Activated CD4-positive, alpha-beta memory T cell treated with anti-CD3 and anti-CD28 coated beads for 36 hours (primary cell): Measurements from ENCODE around the gene WFDC8. TPM values are rescaled to one million over a fixed set of nuclear protein-coding genes. Genes with fewer than 3 reads are reported as not detected.

Experiments
- CTCF ChIA-PET: fragments of 350-600 bp; sonication (Branson Sonifier 250); formaldehyde crosslinking; loops from one replicate; lab custom pipeline; 2021; ENCODE audit warnings: antibody characterized with exemption, inconsistent platforms; lab: Charles Lee
- POLR2A ChIA-PET: fragments of 350-600 bp; sonication (Branson Sonifier 250); formaldehyde crosslinking; loops from one replicate; lab custom pipeline; 2021; ENCODE audit warnings: antibody characterized with exemption; lab: Charles Lee
- DNase-seq: peaks from one replicate; pipeline ENCODE4 v3.0.0-alpha.2; 2020
- H3K27ac Mint-ChIP-seq: one replicate; pipeline ENCODE4 v1.8.0; 2021; ENCODE audit warnings: mixed read lengths
- H3K27me3 Mint-ChIP-seq: one replicate; pipeline ENCODE4 v1.8.0; 2021; ENCODE audit warnings: mixed read lengths
- H3K36me3 Mint-ChIP-seq: one replicate; pipeline ENCODE4 v1.8.0; 2021; ENCODE audit warnings: mixed read lengths
- H3K4me1 Mint-ChIP-seq: one replicate; pipeline ENCODE4 v1.8.0; 2021; ENCODE audit warnings: low read depth, mixed read lengths
- H3K4me3 Mint-ChIP-seq: one replicate; pipeline ENCODE4 v1.8.0; 2021; ENCODE audit warnings: mild to moderate bottlenecking, mixed read lengths
- H3K9me3 Mint-ChIP-seq: one replicate; pipeline ENCODE4 v1.8.0; 2021; ENCODE audit warnings: mixed read lengths
- intact Hi-C: fragments of 100-400 bp; cut with micrococcal nuclease; formaldehyde crosslinking; loops from one replicate; pipeline ENCODE4 v1.15.1; 2023
- total RNA-seq, 2 experiments: library from RNA; stranded (reverse); gene quantifications; one replicate each; pipeline ENCODE4 v1.2.3, GENCODE V29; 2021

WFDC8 gene
- not detected for total RNA-seq

GRCh38 chr20:45579184-45579583, at the start of gene WFDC8:
Gene WFDC8, minus strand, starts transcription at chr20:45579284. Its CDS starts 37 bp downstream, at chr20:45579247.
- H3K27ac Mint-ChIP-seq: no peak within 1 kb of the TSS
- CTCF ChIA-PET: no interaction called here
- intact Hi-C loops: no loop called here
- POLR2A ChIA-PET: no interaction called here
- no peaks in the 10 kb centered on the region for H3K9me3 Mint-ChIP-seq
- DNase-seq: no peak
- H3K27me3 Mint-ChIP-seq: peaks cover 13% of the 10 kb centered on the region
- H3K36me3 Mint-ChIP-seq: no peaks in the 10 kb centered on the region
- H3K4me3 Mint-ChIP-seq: no peak within 1 kb of the TSS
- H3K4me1 Mint-ChIP-seq: no peaks in the 10 kb centered on the region

- Mint-ChIP-seq H3K36me3 (no peaks in the 10 kb centered on the region), H3K4me3 (no peak overlapping the region), H3K27me3 (peaks cover 19% of the 10 kb centered on the region), H3K4me1 (peaks cover 2% of the 10 kb centered on the region), H3K9me3 (peaks cover 6% of the 10 kb centered on the region), H3K27ac (no peak overlapping the region)
- ChIA-PET CTCF (interaction anchor here (0.7 to 5.2 kb wide), 2 partner anchors 9 to 145 kb away, joined by 3 to 44 read pairs; no protein-coding TSS in a partner anchor), POLR2A (no interaction called here)
- no peak for DNase-seq
- intact Hi-C loops: no loop called here
Measured at GRCh38 chr20:45626540-45626939, 47.5 kb upstream of the WFDC8 start.

GRCh38 chr20:45621593-45621992, 42.5 kb upstream of the WFDC8 start:
- Mint-ChIP-seq H3K9me3 (peaks cover 6% of the 10 kb centered on the region), H3K4me3 (no peak overlapping the region)
- DNase-seq: no peak

DNA sequence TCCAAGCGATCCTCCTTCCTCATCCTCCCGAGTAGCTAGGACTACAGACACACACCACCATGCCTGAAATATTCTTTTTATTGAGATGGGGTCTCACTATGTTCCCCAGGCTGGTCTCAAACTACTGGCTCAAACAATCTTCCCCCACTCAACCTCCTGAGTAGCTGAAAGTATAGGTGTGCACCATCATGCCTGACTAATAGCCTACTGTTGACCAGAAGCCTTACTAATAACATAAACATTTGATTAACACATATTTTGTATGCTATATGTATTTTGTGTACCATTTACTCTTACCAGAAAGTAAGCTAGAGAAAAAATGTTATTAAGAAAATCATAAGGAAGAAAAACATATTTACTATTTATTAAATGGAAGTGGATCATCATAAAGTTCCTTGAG, 38.5 kb upstream of the WFDC8 start:
- peaks cover 12% of the 10 kb centered on the region for H3K27me3 Mint-ChIP-seq
- H3K9me3 Mint-ChIP-seq: no peaks in the 10 kb centered on the region
- H3K4me1 Mint-ChIP-seq: no peaks in the 10 kb centered on the region
- no peaks in the 10 kb centered on the region for H3K36me3 Mint-ChIP-seq
- no peak for DNase-seq
- intact Hi-C loops: no loop called here
- no peak overlapping the region for H3K27ac Mint-ChIP-seq
- no peak overlapping the region for H3K4me3 Mint-ChIP-seq
- ChIA-PET CTCF (interaction anchor here (1.0 to 2.0 kb wide), 3 partner anchors 9 to 153 kb away, joined by 3 to 6 read pairs (median 3); partner anchors contain the start of gene WFDC10A), POLR2A (no interaction called here)

More at GRCh38 chr20:45621593-45621992, 42.5 kb upstream of the WFDC8 start:
- H3K4me1 Mint-ChIP-seq: no peaks in the 10 kb centered on the region
- POLR2A ChIA-PET: no interaction called here
- CTCF ChIA-PET: no interaction called here
- no peaks in the 10 kb centered on the region for H3K36me3 Mint-ChIP-seq
- H3K27me3 Mint-ChIP-seq: peaks cover 4% of the 10 kb centered on the region
- no peak overlapping the region for H3K27ac Mint-ChIP-seq
- intact Hi-C loops: no loop called here

DNA sequence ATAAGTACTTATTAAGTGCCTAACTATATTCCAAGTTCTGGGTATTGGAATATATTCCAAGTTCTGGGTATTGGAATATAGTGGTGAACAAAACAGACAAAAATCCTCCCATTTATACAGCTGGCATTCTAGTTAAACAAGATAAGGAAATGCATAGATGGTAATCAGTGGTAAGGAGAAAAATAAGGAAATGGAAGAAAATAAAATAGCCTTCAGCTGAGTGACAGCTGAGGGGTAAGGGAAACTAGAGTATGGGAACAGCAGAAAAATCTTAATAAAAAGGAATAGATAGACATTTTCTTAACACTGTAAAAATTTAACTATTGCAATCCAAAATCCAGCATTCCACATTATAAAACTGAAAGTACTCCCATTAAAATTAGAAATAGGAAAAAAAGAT, 33.2 kb upstream of the WFDC8 start:
- Mint-ChIP-seq H3K4me1 (peaks cover 15% of the 10 kb centered on the region), H3K4me3 (no peak overlapping the region), H3K27me3 (peaks cover 24% of the 10 kb centered on the region), H3K36me3 (no peaks in the 10 kb centered on the region), H3K27ac (no peak overlapping the region), H3K9me3 (peaks cover 5% of the 10 kb centered on the region)
- no peak for DNase-seq
- ChIA-PET POLR2A (no interaction called here), CTCF (interaction anchor here (1.1 to 3.1 kb wide), 2 partner anchors 17 to 159 kb away, joined by 3 to 16 read pairs; partner anchors contain the start of gene WFDC10A)
- intact Hi-C loops: no loop called here

- peak; percentile 82 for DNase-seq
- no peak overlapping the region for H3K27ac Mint-ChIP-seq
- ChIA-PET CTCF (interaction anchor here (1.2 to 3.1 kb wide), 2 partner anchors 18 to 160 kb away, joined by 6 to 16 read pairs; partner anchors contain the start of gene WFDC10A), POLR2A (interaction anchor here (0.9 kb wide), 1 partner anchor 140 kb away, joined by 3 read pairs; no protein-coding TSS in a partner anchor)
- H3K4me3 Mint-ChIP-seq: no peak overlapping the region
- H3K27me3 Mint-ChIP-seq: peaks cover 28% of the 10 kb centered on the region
- H3K9me3 Mint-ChIP-seq: peaks cover 12% of the 10 kb centered on the region
- H3K4me1 Mint-ChIP-seq: peaks cover 17% of the 10 kb centered on the region
- intact Hi-C loops: loop anchor here (1.0 kb wide), 1 partner anchor 141 kb away; no protein-coding TSS in a partner anchor
- peaks cover 3% of the 10 kb centered on the region for H3K36me3 Mint-ChIP-seq
Measured at GRCh38 chr20:45611054-45611453, 32.0 kb upstream of the WFDC8 start.

DNA sequence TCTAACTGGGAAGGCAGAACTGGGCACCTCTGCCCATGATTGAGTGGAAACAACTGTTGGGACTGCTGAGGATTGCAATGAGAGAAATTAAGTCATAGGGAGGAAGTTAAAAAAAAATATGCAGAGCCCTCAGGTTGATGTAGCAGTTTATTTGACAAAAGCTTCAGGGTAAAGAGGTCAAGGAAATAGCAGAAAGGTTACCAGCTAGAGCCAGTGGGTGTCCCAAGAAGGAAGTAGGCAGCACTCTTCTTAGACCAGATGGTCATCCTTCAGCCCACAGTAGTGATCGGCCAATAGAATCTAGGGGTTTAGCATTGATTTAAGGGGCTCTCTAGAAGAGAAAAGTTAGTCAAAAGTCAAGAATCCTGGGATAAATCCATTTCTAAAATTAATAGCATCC, 28.7 kb upstream of the WFDC8 start:
- Mint-ChIP-seq H3K27ac (no peak overlapping the region), H3K4me3 (no peak overlapping the region), H3K36me3 (peaks cover 6% of the 10 kb centered on the region), H3K9me3 (peaks cover 24% of the 10 kb centered on the region), H3K27me3 (peaks cover 25% of the 10 kb centered on the region), H3K4me1 (peaks cover 19% of the 10 kb centered on the region)
- ChIA-PET CTCF (interaction anchor here (0.7 to 1.2 kb wide), 2 partner anchors 22 to 166 kb away, joined by 3 to 4 read pairs; partner anchors contain the start of gene WFDC10A), POLR2A (no interaction called here)
- no peak for DNase-seq
- intact Hi-C loops: no loop called here

DNA sequence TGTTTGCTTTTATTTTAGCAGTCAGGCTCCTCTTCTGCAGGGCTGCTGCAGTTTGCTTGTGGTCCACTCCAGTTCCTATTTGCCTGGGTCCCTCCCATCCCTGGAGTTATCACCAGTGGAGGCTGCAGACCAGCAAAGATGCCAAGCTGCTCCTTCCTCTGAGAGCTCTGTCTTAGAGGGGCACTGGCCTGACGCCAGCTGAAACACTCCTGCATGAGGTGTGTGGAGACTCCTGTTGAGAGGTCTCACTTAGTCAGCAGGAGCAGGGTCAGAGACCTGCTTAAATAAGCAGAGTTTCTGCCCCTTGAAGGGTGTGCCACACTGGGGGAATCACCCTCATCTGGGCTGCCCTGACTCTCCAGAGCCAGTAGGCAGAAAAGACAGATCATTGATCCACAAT, 16.2 kb upstream of the WFDC8 start:
- ChIA-PET POLR2A (interaction anchor here (0.9 kb wide), 1 partner anchor 29 kb away, joined by 3 read pairs; no protein-coding TSS in a partner anchor), CTCF (interaction anchor here (0.6 to 4.9 kb wide), 3 partner anchors 35 to 175 kb away, joined by 3 to 80 read pairs (median 4); partner anchors contain the start of gene WFDC10A)
- no peak overlapping the region for H3K27ac Mint-ChIP-seq

DNA sequence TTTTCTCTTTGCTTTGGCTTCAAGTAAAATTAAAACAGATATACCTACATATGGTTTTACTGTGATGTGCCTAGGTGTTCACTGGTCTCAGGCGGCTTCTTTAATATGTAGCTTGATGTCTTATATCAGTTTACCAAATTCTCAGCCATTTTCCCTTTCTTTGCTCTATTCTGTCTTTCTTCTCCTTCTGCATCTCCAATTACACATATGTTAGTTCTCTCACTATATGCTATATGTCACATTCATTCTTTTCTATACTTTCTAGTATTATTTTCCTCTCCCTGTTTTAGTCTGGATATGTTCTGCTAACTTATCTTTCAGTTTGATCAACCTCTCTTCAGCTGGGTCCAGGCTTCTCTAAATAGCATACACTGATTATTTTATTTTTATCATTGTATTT, 14.4 kb upstream of the WFDC8 start:
- no peak overlapping the region for H3K4me3 Mint-ChIP-seq
- no peaks in the 10 kb centered on the region for H3K9me3 Mint-ChIP-seq
- CTCF ChIA-PET: interaction anchor here (0.7 to 4.9 kb wide), 4 partner anchors 36 to 385 kb away, joined by 3 to 80 read pairs (median 5); partner anchors contain the start of gene WFDC10A
- H3K27ac Mint-ChIP-seq: no peak overlapping the region
- intact Hi-C loops: no loop called here
- H3K4me1 Mint-ChIP-seq: no peaks in the 10 kb centered on the region
- peaks cover 29% of the 10 kb centered on the region for H3K27me3 Mint-ChIP-seq
- DNase-seq: no peak
- no peaks in the 10 kb centered on the region for H3K36me3 Mint-ChIP-seq
- POLR2A ChIA-PET: no interaction called here

More for the DNA sequence above, 16.2 kb upstream of the WFDC8 start:
- Mint-ChIP-seq H3K36me3 (no peaks in the 10 kb centered on the region), H3K4me1 (no peaks in the 10 kb centered on the region), H3K4me3 (no peak overlapping the region), H3K9me3 (no peaks in the 10 kb centered on the region), H3K27me3 (peaks cover 35% of the 10 kb centered on the region)
- DNase-seq: no peak
- intact Hi-C loops: no loop called here

DNA sequence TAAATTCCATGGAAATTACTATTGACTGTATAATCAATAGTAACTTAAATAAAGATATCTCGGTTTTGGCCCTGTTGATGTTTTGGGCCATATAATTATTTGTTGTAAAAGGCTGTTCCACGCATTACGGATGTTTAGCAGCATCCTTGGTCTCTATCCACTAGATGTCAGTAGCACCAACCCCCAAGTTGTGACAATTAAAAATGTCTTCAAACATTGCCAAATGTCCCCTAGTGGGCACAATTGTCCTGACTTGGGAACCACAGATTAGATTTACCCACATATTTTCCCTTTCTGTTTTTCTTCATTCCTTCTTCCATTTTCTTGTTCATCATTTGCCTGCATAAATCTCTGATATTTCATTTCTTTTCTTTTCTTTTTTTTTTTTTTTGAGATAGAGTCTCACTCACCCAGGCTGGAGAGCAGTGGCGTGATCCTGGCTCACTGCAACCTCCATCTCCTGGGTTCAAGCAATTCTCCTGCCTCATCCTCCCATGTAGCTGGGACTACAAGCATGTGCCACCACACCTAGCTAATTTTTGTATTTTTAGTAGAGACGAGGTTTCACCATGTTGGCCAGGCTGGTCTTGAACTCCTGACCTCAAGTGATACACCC, 13.6 kb upstream of the WFDC8 start:
- POLR2A ChIA-PET: no interaction called here
- intact Hi-C loops: loop anchor here (1.0 kb wide), 1 partner anchor 179 kb away; no protein-coding TSS in a partner anchor

DNA sequence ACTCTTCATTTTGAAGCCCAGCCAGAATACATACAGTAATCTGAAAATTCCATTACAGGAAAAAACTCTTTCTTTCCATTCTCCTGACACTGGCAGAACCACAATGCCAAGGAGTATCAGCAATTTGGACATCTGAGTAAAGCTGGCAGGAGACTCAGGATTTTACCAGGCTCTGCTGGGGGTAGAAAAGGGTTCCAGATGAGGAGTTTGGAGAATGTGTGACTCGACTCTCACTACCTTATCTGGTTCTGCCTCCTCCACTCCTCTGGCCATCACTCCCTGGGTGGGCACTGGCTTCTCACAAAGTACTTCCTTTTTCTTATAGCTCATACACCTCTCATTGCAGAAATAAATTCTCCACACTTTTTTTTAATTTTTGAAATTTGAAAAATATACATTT, 10.6 kb upstream of the WFDC8 start:
- H3K27ac Mint-ChIP-seq: no peak overlapping the region
- ChIA-PET POLR2A (no interaction called here), CTCF (interaction anchor here (0.6 to 2.0 kb wide), 2 partner anchors 180 to 182 kb away, joined by 3 to 17 read pairs; no protein-coding TSS in a partner anchor)
- H3K4me3 Mint-ChIP-seq: no peak overlapping the region
- intact Hi-C loops: no loop called here
- DNase-seq: no peak
- no peaks in the 10 kb centered on the region for H3K9me3 Mint-ChIP-seq
- H3K27me3 Mint-ChIP-seq: peaks cover 13% of the 10 kb centered on the region
- no peaks in the 10 kb centered on the region for H3K36me3 Mint-ChIP-seq
- H3K4me1 Mint-ChIP-seq: no peaks in the 10 kb centered on the region

More for the DNA sequence above, 13.6 kb upstream of the WFDC8 start:
- Mint-ChIP-seq H3K4me1 (no peaks in the 10 kb centered on the region), H3K9me3 (no peaks in the 10 kb centered on the region), H3K27me3 (peaks cover 26% of the 10 kb centered on the region), H3K4me3 (no peak overlapping the region), H3K36me3 (no peaks in the 10 kb centered on the region), H3K27ac (no peak overlapping the region)
- DNase-seq: peak; percentile 11
- CTCF ChIA-PET: interaction anchor here (0.7 to 4.9 kb wide), 5 partner anchors 17 to 386 kb away, joined by 3 to 80 read pairs (median 3); partner anchors contain the start of gene WFDC10A

- DNase-seq: no peak
- ChIA-PET CTCF (interaction anchor here (2.0 kb wide), 1 partner anchor 183 kb away, joined by 17 read pairs; no protein-coding TSS in a partner anchor), POLR2A (no interaction called here)
- Mint-ChIP-seq H3K4me3 (no peak overlapping the region), H3K4me1 (no peaks in the 10 kb centered on the region), H3K36me3 (no peaks in the 10 kb centered on the region), H3K27me3 (peaks cover 5% of the 10 kb centered on the region), H3K9me3 (no peaks in the 10 kb centered on the region), H3K27ac (no peak overlapping the region)
- intact Hi-C loops: no loop called here
Measured at GRCh38 chr20:45588800-45589199, 9.7 kb upstream of the WFDC8 start.
